NK-92 (cell line): ENCODE results near the gene CCL4L2.
"Not testable (repeated sequence)": the region's sequence is repeated elsewhere in the genome, so short reads cannot be mapped to it uniquely, and the experiment has no call there.

Experiments used
- DNase-seq: peaks from one replicate; lab custom pipeline; 2025; ENCODE audit not compliant: unreplicated experiment; lab: John Stamatoyannopoulos, UW

Gene CCL4L2

GRCh38 chr17:36210439-36211211 lies at the start of gene CCL4L2:
CCL4L2 (plus strand) TSS chr17:36211063.
- DNase-seq = not testable (repeated sequence)

- not testable (repeated sequence) for DNase-seq
Observed at GRCh38 chr17:36168836-36169235, 42.0 kb upstream of the CCL4L2 start.

DNA sequence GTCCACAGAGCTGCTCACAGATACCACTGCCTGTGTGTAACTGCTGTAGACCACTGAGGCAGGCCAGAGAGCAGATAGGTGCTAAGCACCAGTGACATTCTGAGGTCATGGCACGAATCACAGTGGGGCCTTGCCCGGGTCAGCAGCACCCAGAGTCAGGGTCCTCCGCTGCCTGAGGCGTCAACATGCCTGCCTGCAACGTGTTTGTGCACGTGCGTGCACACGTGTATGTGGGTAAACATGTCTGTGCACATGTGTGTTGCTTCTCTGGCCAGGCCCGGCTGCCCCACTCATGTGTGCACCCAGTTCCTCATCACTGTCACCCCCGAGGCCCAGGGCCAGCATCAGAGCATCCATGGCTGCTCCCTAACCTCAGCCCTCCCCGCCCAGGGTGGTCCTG lies 34.3 kb upstream of the CCL4L2 start, which contains the start of gene TBC1D3B:
TSS of gene TBC1D3B (minus strand) at position 101 of the 400 bp plus-strand sequence. CDS start 1,586 bp downstream, outside the sequence.
- not testable (repeated sequence) for DNase-seq

DNA sequence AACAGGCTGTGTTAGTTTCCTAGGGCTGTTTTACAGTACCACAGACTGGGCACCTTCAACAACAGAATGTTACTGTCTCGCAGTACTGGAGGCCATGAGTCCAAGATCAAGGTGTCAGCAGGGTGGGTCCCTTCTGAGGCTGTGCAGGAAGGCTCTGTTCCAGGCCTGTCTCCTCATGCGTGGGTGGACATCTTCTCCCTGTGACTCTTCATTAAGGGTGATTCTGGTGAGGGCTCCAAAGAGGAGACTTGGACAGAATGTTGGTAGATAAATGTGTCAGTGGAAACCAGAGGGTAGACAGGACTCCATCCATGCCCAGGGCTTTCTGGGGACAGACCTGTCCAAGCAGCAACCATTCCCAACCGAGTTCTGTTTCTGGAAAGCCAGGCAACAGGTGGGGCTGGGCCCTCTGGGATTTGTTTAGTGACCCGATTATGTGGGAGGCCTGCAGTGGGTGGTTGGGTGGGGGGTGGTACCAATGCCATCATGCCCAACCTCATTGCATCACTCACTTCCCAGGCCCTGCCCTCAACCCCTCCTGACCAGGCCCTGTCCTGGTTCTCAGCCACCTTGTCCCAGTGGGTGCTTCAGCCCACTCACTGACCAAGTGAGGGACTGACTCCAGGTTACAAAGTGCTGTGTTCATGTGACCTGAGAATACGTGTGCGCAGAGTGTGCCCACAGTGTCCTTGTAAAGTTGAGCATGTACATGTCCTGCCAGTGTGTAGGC lies 29.3 kb upstream of the CCL4L2 start:
- DNase-seq = not testable (repeated sequence)

DNA sequence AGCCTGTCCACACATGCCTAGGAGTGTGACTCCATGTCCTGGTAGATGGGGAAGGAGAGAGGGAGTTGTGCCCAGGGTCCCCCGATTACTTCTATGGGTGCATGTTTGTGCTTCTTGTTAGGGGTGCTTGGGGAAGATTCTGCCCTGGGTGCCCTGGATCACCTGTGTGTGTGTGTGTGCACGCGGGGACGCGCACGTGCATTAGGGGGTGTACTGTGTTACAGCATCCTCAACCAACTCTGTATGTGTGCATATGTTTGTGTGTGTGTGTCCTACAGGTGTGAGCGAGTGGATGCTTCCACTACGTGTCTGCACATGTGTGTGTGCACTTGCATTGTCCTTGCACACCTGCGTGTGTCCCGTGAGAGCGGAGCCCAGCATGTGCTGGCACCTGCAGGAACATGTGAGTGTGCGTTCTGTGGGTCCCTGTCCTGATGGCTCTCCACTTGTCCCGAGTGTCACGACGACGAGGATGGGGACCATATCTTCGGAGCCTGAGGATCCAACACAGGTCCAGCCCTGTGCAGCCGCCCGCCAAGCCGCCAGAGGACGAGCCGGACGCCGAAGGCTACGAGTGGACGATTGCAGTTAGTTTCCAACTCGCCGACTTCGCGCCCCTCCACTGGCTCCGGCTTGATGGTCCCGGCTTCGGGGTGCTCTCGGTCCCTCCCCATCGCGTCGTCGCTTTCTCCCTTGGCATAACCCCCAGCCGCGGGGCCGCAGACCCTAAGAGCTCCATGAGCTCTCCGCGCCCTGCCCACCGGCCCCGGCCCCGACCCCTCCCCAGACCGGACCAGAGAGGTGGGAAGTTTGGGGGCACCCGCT lies 28.5 kb upstream of the CCL4L2 start:
- DNase-seq = no peak

GRCh38 chr17:36183001-36183971 lies 27.6 kb upstream of the CCL4L2 start:
- DNase-seq = no peak

GRCh38 chr17:36184023-36184765 lies 26.7 kb upstream of the CCL4L2 start:
- no peak for DNase-seq

- DNase-seq = no peak
Observed at GRCh38 chr17:36185416-36185815, 25.4 kb upstream of the CCL4L2 start.

DNA sequence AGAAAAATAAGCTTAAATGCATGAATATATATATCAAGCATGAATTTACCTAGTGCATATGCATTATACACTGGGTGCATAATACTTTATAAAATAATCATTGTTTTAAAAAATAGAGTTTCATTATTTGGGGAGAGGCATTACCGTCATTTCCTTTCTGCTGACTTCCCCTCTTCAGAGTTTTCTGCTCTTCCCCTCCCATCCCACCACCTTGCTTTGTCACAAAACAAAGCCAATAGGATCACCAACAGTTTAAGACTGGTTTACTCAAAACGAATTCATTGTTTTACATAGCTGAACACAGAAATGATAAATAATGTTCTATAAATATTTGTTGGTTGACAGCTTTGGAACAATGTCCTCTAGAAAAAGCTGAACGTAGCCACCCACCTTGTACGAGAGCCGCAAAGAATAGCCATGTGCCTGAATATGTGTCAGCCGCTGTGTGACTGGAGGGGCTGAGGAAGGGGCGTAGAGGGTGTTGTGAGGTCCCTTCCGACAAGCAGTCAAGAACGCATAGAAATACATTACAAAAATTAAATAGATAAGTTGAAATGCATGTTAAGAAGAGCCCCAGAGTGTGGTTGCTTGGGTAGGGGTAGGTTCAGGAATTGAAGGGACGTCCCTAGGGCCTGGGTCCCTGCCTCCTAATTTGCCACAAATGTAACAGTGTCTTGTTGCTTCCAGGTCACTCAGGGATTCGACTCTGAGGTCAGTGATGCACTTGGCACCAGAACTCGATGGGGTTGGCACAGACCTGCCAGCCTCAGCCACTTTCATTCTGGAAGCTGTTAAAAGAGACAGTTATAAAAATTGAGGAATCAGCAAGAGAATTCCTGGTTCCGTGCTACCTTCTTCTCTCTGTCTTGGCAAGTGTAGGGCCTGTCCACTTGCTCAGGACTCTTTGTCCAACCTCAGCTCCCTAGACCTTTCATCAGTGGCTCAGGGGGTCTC lies 23.8 kb upstream of the CCL4L2 start:
- not testable (repeated sequence) for DNase-seq

DNA sequence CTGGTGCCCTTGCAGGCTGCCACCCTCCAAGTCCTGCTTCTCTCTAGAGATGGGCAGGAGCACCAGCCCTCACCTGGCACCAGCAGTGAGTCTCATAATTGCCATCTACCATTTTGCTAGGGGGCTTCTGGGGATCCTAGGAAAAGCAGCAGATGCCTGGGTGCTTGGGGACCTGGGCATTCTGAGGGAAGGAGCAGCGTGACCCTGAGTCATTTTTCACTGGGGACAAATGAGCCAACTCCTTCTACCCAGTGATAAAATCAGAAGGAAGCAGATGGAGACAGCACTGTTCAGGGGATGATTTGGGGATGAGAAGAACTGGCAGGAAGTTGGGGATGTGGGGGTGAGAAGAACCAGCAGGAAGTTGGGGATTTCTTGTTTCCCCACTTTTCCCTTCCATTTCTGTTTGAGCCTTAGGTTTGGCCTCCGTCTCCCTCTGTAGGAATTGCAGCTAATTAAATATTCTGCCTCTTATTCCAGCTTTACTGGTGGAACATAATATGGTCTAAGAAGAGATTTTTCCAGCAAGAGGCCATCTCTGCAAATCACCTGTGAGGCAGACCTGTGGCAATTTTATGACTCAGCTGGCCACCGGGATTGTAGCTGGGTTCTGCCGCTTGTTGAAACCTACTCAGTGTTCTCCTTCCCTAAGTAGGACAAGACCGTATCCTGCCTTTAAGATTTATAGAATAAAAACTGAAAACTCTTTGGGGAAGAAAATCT lies 22.8 kb upstream of the CCL4L2 start:
- DNase-seq = not testable (repeated sequence)

- no peak for DNase-seq
Observed at GRCh38 chr17:36188891-36189306, 22.0 kb upstream of the CCL4L2 start.

GRCh38 chr17:36189993-36190392 lies 20.9 kb upstream of the CCL4L2 start:
- DNase-seq = not testable (repeated sequence)

- not testable (repeated sequence) for DNase-seq
Observed at GRCh38 chr17:36190549-36191330, 20.1 kb upstream of the CCL4L2 start.

- DNase-seq = no peak
Observed at GRCh38 chr17:36193216-36193775, 17.6 kb upstream of the CCL4L2 start.

- not testable (repeated sequence) for DNase-seq
Observed at GRCh38 chr17:36194147-36194831, 16.6 kb upstream of the CCL4L2 start.
